ENCODE data around the gene RPS6KC1. TPM values are rescaled to one million over a fixed set of nuclear protein-coding genes. Genes with fewer than 3 reads are reported as not detected.

RPS6KC1 gene
- total and polyA plus RNA-seq, 9 of the 15 experiments (the other 6 are each of a cell fraction or from before 2014, with no cell fraction given): 4.3 to 34.6 (median 20.9) TPM

DNA sequence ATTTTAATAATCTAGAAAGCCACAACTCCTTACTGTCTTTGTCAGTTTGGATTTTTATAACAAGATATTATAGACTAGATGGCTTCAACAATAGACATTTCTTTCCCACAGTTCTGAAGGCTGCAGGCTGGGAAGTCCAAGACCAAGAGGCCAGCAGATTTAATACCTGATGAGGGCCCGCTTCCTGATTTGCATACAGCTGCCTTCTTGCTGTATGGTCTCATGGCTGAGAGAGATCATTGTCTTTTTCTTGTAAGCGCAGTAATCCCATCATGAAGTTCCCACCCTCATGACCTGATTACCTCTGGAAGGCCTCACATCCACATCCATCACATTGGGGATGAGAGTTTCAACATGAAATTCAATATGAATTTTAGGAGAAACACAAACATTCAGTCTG lies 9.8 kb downstream of the RPS6KC1 start:
- no peak overlapping the region for H3K4me2 ChIP-seq (ENCODE audit: insufficient read depth, low read length)
- no peaks in the 10 kb centered on the region for H4K20me1 ChIP-seq (replicated peaks; ENCODE audit: control insufficient read depth, insufficient read depth, low read length)
- FAIRE-seq (no peak), ATAC-seq (no peak), DNase-seq (ENCODE audit: extremely low read depth in 1 of 4, low spot score in 3 of 4) (no peak)
- peaks cover 4% of the 10 kb centered on the region; the same call in 2 of the 3 replicates for H3K36me3 ChIP-seq (ENCODE audit: control insufficient read depth, insufficient read depth, low read length)
- WGBS (ENCODE audit: insufficient coverage, low coverage, missing lambda C conversion rate): 86% methylated on average over 2 of the region's 2 CpGs
- intact Hi-C loops (cut with micrococcal nuclease) (no loop called here), in situ Hi-C loops (cut with MboI) (no loop called here)
- POLR2A ChIA-PET: interaction anchor here (0.6 to 2.2 kb wide), 4 partner anchors 9 to 40 kb away, joined by 3 to 7 read pairs (median 4); partner anchors contain the start of gene RPS6KC1
- H3K27me3 ChIP-seq (ENCODE audit: control insufficient read depth in 2 of 2, insufficient read depth in 2 of 2, low read length in 2 of 2): no peaks in the 10 kb centered on the region
- peaks cover 19 to 21% of the 10 kb centered on the region in 2 experiments for H3K4me1 ChIP-seq (replicated peaks in 1 of 2; ENCODE audit: control insufficient read depth in 2 of 2, insufficient read depth in 2 of 2, low read length in 2 of 2)
- H3K9ac ChIP-seq (ENCODE audit: insufficient read depth in 1 of 2, low read depth in 2 of 2, low read length in 2 of 2): no peak overlapping the region
- H3K9me3 ChIP-seq (replicated peaks; ENCODE audit: control insufficient read depth, insufficient read depth, low read depth, low read length): no peaks in the 10 kb centered on the region; the same call in 1 of the 2 replicates
- no TSS peak for BruUV-seq (replicated peaks)
- peaks cover 89% of the 10 kb centered on the region for H3K79me2 ChIP-seq (ENCODE audit: control insufficient read depth, insufficient read depth, low read length)
- H3K4me3 ChIP-seq: no peak overlapping the region
- CTCF ChIA-PET (ENCODE audit: low intra/inter-chr PET ratio): interaction anchor here (0.6 kb wide), 1 partner anchor 362 kb away, joined by 3 read pairs; no protein-coding TSS in a partner anchor
- H2AFZ ChIP-seq (ENCODE audit: low read depth, low read length): no peak overlapping the region
- no peak overlapping the region for H3K27ac ChIP-seq (ENCODE audit: extremely low read depth, low read depth, low read length)
- TF ChIP-seq HSF4 (CRISPR knock-in tag; IDR thresholded peaks at IDR 0.05; ENCODE audit: borderline replicate concordance) (no peak), SRSF3 (IDR thresholded peaks at IDR 0.05; ENCODE audit: insufficient read depth, low read length) (no peak), MEIS2 (IDR thresholded peaks at IDR 0.05; ENCODE audit: partially characterized antibody) (no peak), RFX1 (IDR thresholded peaks at IDR 0.05) (no peak), SUPT5H (IDR thresholded peaks at IDR 0.05) (no peak), ZBTB7A (IDR thresholded peaks at IDR 0.05; ENCODE audit: borderline replicate concordance, control insufficient read depth, low read depth, low read length) (no peak), NFRKB (IDR thresholded peaks at IDR 0.05; ENCODE audit: low read depth) (no peak)
- TF ChIP-seq, protein P1, sequence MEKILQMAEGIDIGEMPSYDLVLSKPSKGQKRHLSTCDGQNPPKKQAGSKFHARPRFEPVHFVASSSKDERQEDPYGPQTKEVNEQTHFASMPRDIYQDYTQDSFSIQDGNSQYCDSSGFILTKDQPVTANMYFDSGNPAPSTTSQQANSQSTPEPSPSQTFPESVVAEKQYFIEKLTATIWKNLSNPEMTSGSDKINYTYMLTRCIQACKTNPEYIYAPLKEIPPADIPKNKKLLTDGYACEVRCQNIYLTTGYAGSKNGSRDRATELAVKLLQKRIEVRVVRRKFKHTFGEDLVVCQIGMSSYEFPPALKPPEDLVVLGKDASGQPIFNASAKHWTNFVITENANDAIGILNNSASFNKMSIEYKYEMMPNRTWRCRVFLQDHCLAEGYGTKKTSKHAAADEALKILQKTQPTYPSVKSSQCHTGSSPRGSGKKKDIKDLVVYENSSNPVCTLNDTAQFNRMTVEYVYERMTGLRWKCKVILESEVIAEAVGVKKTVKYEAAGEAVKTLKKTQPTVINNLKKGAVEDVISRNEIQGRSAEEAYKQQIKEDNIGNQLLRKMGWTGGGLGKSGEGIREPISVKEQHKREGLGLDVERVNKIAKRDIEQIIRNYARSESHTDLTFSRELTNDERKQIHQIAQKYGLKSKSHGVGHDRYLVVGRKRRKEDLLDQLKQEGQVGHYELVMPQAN (IDR thresholded peaks at IDR 0.05; ENCODE audit: borderline replicate concordance): no peak
- TF ChIP-seq, protein P2, sequence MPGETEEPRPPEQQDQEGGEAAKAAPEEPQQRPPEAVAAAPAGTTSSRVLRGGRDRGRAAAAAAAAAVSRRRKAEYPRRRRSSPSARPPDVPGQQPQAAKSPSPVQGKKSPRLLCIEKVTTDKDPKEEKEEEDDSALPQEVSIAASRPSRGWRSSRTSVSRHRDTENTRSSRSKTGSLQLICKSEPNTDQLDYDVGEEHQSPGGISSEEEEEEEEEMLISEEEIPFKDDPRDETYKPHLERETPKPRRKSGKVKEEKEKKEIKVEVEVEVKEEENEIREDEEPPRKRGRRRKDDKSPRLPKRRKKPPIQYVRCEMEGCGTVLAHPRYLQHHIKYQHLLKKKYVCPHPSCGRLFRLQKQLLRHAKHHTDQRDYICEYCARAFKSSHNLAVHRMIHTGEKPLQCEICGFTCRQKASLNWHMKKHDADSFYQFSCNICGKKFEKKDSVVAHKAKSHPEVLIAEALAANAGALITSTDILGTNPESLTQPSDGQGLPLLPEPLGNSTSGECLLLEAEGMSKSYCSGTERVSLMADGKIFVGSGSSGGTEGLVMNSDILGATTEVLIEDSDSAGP (CRISPR knock-in tag; IDR thresholded peaks at IDR 0.05): no peak
- H3K9me1 ChIP-seq (ENCODE audit: control insufficient read depth, insufficient read depth, low read length): no peaks in the 10 kb centered on the region

Data from K562 (cell line).